Stimulated activated CD8-positive, alpha-beta memory T cell treated with anti-CD3 and anti-CD28 coated beads, Interleukin-15, amount 100 ng/mL, for 4 hours (primary cell): ENCODE data around the gene LIN54.
A peak's percentile ranks its signal among the peaks of the same experiment; 100 is the strongest.
"Not testable (repeated sequence)": the region's sequence is repeated elsewhere in the genome, so short reads cannot be mapped to it uniquely, and the experiment has no call there.

Experiments used
- DNase-seq, 2 donors: peaks; one replicate each; pipeline ENCODE4 v3.0.0-alpha.2; 2020; ENCODE audit warnings: low read depth in 2 of 2

Gene LIN54

GRCh38 chr4:82947498-82947897 is 63.1 kb downstream of the LIN54 start:
- DNase-seq, result no peak

- no peak for DNase-seq
Observed at GRCh38 chr4:82939414-82939813, 71.2 kb downstream of the LIN54 start.

GRCh38 chr4:82934441-82934840 is 76.2 kb downstream of the LIN54 start:
- DNase-seq, result no peak

GRCh38 chr4:82930848-82931755 is 79.5 kb downstream of the LIN54 start:
- DNase-seq, result no peak

GRCh38 chr4:82921795-82922194 is 88.8 kb downstream of the LIN54 start:
- no peak for DNase-seq

- no peak for DNase-seq
Observed at GRCh38 chr4:82919386-82919785, 91.2 kb downstream of the LIN54 start.

GRCh38 chr4:82918091-82918490 is 92.5 kb downstream of the LIN54 start:
- DNase-seq, result no peak

- not testable (repeated sequence) for DNase-seq
Observed at GRCh38 chr4:82913968-82914367, 96.7 kb downstream of the LIN54 start.

GRCh38 chr4:82913305-82913704 is 97.3 kb downstream of the LIN54 start:
- DNase-seq, result no peak

- no peak for DNase-seq
Observed at GRCh38 chr4:82909326-82909725, 101.3 kb downstream of the LIN54 start.

GRCh38 chr4:82906469-82906868 is 104.2 kb downstream of the LIN54 start:
- no peak for DNase-seq

- DNase-seq, result peak in 1 of 2 donors; percentile 34
Observed at GRCh38 chr4:82905205-82905604, 105.4 kb downstream of the LIN54 start.

- DNase-seq, result no peak
Observed at GRCh38 chr4:82903737-82904136, 106.9 kb downstream of the LIN54 start.

- no peak for DNase-seq
Observed at GRCh38 chr4:82901183-82901718, 109.4 kb downstream of the LIN54 start.

- DNase-seq, result peak; percentile 94 to 98
Observed at GRCh38 chr4:82900411-82901182, 110.0 kb downstream of the LIN54 start, which contains the start of gene THAP9. THAP9 (plus strand) TSS chr4:82900735; CDS start chr4:82900803, 68 bp downstream.

GRCh38 chr4:82900066-82900410 is 110.6 kb downstream of the LIN54 start:
- DNase-seq, result no peak

- DNase-seq, result no peak
Observed at GRCh38 chr4:82899374-82900065, 111.1 kb downstream of the LIN54 start.

- no peak for DNase-seq
Observed at GRCh38 chr4:82898322-82899243, 112.0 kb downstream of the LIN54 start.

- DNase-seq, result no peak
Observed at GRCh38 chr4:82896755-82897154, 113.9 kb downstream of the LIN54 start.

- no peak for DNase-seq
Observed at GRCh38 chr4:82893942-82894341, 116.7 kb downstream of the LIN54 start.

- no peak for DNase-seq
Observed at GRCh38 chr4:82892467-82892802, 118.2 kb downstream of the LIN54 start.
